CD4-positive, alpha-beta T cell treated with Interferon alpha-2 for 1 hour (primary cell): ENCODE results near the gene FGF22.

ENCODE experiments used
- DNase-seq, 2 donors: peaks; one replicate each; pipeline ENCODE4 v3.0.0-alpha.2; 2020 to 2022

The FGF22 gene

DNA sequence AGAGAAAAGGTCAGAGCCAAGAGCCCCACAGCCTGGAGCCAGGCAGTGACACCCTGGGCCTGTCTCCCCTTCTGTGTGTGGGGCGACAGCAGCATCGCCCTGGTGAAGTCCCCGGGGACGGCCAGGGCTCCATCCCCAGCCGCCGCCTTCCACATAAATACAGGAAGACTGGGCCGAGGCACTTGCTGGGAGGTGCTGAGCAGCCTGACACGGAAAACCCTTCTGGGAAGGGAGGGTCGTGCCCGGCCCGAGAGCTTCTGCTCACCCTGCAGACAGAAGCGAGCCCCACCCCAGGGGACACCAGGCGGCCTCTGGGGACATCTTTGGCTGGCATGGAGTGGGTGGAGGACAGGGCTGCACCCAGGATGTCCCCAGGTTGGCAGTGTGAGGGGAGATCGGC, 5.1 kb downstream of the FGF22 start:
- no peak for DNase-seq

DNA sequence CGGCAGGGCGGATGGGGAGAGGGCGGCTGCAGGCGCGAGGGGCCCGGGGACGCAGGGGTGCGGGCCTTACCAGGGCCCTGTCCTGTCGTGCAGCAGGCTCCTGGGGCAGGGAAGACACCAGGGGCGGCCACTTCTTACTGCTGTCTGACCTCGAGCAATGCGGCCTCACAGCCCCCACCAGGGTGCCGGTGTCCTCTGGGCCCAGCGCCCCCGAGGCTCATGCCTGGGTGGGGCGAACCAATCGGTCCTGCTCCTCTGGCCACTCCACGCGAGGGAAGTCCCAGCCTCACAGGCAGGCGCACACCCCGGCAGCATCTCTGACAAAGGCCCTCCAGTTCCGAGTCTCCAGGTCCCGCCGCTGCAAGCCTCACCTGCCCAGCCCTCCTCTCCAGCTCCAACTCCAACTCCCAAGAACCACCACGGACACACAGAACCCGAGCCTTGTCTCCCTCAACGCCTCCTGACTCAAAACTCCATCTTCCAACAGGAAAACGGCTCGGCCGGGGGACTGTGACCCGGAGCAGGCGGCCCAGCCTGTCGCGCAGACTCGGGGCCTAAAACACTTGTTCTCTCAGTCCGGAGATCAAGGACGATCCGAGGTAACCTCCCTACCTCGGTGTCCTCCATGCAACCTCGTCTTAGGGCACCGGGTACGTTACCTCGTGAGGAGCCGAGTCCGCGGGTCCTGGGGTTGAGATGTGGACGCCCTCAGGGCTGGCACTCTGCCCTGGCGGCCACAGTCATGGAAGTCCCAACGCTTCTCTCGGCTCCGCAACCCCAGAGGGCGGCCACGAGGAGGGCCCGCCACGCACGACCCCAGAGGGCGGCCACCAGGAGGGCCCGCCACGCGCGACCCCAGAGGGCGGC, 6.5 kb downstream of the FGF22 start:
- no peak for DNase-seq

DNA sequence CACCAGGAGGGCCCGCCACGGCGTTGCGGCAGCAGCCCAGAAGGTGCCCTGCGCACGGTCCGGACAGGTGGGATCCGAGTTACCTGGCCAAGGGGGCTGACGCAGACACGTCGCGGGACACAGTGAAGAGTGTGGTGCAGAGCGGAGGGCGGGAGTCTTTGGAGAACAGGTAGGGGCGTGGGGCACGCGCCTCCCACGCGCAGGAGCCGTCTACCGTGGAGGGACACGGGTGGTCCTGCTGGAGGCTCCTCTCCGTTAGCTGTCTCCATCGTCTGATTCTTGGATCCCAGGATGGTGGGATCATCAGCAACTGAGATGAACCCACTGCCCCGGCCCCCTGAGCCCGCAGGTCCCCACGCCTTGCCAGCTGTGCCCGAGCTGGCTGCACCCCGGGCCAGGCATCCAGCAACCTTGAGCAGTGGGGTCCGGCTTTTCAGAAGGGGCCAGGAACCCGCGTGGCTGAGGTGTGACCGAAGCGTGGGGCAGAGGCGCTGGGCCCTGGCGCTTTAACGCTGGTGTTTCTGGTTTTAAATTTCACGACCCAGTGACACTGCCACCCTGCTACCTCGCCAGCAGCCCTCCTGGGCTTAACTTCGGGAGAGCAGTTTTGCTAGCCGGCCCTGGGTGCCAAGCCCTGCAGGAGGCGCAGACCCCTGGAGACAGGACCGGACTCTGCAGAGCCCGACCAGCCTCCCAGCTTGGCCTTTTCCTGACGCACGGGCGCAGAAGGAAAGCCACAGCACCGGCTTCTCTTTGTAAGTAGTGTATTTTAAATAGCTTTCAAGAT, 7.3 kb downstream of the FGF22 start:
- no peak for DNase-seq

DNA sequence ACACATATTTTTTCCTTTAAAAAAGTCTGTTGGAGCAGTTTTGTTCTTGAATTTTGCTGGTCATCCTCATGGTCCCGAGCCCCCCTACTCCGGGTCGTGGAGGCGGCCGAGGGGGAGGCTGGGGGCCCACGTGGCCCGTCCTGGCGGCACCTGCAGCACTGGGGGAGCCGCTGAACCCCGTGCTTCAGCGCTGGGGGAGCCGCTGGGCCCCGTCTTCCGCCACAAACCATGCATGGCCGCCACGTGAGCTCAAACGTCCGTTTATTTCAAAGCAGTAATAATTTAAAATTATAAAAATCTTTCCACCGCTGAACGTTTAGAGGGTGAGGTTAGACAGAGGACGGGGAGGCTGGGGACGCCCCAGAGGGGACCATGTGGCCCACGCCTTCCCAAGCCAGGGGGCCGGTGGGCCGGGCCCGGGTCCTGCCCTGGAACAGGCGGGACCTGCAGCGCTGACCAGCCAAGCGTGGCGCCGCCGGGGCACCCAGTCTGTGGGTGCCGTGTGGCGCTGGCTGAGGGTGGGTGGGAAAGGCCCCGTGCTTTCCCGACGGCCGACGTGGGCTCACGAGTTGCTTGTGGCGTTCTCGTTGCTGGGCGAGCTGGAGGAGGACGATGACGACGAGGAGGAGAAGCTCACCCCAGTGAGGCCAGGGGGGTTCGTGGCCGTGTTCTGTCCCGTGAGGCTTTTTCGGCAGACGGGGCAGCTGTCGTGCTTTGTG, 8.0 kb downstream of the FGF22 start:
- DNase-seq = no peak

DNA sequence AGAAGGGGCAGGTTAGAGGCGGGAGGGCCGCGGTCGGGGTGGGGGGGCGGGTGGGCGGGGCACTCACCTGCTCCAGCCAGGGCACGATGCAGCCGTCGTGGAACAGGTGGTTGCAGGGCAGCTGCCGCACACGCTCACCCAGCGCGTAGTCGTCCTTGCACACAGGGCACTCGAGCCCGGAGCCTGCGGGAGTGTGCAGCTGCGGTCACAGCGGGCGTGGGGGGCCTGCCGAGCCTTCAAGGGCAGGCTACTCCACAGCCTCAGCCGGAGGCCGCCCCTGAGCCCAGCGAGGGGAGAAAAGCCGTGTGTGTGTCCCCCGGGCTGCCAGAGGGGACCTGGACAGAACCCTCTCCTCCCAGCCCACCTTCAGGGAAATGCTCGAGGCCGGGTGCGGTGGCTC, 8.6 kb downstream of the FGF22 start:
- DNase-seq = no peak

DNA sequence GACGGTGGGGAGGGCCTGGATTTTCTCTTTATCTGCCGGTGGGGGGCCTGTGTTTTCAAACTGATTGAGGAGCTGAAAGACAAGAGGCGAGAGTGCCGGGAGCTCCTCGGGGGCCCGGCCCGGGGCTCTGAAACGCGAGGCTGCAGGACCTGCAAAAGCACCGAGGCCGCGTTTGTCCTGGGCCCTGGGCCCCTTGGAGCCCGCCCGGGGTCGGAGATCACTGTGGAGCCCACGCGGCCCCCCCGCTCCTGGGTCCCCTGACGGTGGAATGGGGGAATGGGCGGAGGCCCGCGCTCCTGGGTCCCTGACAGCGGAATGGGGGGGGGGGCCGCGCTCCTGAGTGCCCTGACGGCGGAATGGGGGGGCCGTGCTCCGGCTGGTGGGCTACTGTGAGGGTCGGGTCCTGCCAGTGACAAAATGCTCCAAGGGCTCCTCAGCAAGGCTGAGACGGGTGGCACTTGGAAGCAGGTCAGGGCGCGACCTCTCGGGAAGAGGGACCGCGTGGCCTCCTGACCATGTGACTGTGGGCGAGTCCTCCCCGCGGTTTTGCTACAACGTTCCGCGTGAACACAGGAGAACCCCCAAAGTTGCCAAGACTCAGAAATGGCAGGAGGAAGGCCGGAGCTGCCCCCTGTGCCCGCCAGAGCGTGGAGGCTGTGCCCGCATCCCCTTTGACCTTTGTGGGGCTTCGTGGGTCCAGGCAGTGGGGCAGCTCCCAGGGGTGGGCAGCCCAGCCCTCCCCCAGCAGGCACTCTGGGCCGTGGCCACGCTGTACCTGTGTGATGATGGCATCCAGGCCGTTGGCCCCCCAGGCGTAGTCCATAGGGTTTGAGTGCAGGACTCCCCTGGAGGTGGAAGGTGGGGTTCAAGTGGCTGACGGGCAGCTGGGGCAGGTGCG, 9.5 kb downstream of the FGF22 start:
- no peak for DNase-seq

DNA sequence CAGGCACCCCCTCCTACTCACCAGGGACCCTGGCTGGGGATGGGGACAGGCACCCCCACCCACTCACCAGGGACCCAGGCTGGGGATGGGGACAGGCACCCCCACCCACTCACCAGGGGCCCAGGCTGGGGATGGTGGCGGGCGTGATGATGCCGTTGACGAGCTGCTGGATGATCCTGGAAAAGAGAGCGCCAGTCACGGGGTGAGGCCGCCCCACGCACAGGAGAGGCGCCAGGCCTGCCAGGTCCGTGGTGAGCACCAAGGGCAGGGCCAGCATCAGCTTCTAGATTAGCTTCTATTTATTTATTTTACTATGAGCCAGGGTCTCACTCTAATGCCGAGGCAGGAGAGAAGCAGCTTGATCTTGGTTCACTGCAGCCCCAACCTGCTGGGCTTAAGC, 10.4 kb downstream of the FGF22 start:
- no peak for DNase-seq

DNA sequence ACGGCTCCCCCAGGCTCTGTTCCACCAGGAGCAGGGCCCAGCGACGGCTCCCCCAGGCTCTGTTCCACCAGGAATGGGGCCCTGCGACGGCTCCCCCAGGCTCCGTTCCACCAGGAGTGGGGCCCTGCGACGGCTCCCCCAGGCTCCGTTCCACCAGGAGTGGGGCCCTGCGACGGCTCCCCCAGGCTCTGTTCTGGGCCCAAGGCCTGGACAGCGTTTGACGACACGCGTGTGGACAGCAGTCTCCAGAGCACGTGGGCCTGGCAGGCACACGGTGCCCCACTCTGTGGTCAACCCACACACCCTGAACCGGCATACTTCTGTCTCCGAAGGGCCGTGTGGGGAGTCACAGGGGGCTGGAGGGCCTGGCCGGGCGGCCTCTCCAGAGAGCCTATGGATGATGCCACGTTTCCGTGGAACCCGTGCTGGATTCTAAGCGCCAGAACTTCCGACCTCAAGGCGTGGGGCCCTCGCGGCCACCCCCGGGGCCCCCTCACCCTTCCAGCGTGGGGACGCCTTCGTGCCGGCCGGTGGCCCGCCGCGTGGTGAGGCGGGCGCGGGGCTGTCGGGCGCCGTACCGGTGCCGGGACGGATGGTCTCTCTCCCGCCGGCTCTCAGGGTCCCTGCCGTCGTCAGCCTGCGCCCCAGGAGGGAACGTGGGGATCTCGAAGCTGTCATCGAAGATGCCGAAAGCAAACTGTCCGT, 11.6 kb downstream of the FGF22 start:
- DNase-seq = no peak

DNA sequence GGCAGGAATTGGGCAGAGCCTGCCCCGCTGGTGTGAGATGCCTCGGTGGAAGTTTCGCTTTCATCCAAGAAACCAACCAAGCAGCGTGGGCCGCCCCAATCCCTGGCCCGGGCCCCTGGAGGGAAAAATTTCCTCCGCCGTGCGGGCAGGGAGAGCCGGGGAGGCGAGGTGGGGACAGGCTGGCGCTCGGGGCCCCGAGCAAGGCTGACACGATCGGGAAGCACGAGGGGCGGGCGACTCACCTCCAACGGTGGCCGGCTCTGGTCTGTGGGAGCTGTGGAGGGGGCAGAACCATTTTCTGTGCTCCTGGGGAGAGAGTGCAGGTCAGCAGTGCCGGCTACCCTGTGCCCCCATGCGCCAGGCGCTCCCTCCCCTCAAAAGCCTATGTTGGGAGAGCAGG, 12.3 kb downstream of the FGF22 start:
- DNase-seq = no peak

DNA sequence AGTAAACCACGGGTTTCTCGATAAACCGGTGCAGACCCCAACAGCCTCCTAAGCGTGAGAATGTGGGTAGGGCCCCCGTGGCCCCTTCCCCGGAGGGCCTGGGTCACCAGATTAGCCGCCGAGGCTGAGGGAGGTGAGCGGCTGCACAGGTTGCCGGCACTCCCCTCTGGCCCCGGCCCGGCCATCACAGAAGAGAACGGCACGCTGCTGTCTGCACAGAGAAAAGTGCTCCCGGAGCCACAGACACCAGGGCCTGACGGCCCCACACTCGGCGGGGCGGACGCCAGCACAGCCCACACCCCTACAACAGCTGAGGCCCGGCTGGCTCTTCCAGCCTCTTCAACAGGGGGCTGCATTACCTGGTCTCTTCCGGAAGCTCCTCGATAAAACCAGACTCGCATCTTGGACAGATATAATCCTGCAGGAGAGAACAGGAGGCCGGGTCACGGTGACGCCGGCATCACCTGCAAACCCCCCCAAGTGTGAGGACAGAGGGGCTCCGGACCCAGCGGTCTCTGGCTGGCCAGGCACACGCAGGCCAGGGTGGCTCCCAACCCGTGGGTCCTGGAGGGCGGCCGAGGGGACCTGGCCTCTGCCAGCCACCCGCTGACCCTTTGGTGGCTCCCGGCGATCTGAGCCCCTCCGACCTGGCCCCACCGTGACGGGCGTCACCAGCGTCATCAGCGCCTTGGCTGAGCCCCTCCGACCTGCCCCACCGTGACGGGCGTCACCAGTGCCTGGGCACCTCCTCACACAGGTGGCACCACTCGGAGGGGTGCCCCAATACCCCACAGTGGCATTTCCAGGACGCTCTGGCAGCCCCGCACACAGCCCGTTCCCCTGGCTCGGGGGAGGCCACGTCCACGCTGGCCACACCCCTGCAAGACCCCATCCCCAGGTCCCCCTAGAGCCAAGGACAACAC, 13.0 kb downstream of the FGF22 start:
- no peak for DNase-seq

DNA sequence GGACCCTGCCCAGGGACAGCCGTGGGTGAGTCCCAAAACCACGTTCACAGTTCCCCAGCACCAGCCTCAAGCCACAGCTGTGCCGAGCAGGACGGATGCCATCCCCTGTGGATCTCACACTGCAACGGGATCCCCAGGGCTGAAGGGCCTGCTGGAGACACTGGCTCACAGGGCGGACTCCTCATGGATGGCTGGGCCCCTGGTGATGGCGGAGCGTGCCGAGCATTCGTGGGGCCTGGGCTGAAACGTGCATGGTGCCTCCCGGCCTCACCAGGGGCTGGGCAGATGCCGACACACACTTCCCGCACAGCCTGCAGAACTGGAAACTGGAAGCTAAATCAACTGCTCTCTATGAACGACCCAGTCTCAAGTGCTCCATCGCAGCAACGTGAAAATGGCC, 13.7 kb downstream of the FGF22 start:
- no peak for DNase-seq

DNA sequence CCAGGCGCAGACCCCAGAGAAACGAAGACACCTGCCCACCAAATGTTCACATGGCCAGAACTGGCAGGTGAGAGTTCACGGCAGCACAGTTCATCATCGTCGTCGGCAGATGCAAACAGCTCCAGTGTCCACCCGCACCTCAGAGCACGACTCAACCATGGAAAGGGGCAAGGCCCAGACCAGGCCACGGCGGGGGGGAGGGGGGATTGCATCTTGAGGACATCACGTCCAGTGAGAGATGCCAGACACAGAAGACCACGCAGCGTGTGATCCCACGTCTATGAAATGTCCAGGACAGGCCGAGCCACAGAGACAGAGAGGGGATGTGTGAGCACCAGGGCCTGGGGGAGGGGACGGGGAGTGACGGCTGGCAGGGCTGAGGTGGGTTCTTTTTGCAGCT, 16.0 kb downstream of the FGF22 start:
- DNase-seq = no peak

DNA sequence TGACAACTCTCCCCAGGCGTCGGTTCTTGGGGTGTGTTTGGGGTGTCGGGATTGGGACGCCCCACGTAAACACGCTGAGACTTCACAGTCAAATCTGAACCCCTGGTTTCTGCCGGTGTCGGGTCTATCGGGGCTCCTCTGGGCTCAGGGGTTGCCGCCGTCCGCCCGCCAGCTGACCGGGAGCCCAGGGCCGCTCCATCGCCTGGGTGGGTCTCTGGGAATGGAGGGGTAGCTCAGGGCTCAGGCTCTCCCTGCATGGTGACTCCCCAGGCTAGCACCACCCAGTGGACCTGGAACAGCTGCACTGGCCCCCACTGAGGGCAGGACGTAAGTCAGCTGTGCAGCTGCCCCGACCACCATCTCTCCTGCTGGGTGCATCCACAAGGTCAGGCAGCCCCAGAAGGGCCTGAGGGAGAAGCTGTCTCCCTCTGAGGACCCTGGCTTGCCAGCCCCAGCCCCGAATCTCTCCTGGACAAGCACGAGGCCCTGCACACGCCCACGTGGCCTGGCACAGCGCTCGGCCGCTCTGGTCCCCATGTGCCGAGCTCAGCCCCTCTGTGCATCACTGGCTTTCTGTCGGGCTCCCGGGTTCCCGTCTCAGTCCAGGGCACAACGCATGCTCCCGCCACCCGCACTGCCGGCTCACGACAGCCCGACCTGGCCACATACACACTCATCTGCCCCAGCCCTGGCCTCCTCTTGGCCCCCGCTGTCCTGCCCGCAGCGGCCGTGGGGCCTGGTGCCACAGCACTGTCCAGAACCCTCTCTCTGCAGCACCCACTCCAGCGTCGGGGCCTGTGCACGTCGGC, 17.3 kb downstream of the FGF22 start:
- no peak for DNase-seq

DNA sequence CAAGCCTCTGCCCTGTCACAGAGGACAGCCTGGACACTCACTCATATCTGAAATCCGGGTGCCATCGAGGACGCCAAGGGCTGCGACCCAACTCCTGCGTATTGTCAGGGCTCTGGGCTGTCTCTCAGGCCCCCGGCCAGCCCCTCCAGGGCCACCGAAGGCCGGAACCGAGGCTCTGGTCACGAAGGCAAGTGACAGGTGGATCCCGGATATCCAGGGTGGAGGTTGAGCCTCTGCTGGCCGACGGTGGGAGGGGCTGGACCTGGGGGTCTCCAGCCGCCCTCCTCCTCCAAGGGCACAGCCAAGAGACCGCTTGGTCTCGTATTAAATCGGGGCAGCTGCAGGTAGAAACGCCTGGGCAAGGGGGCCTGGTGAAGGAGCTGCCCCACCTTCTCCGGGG, 17.9 kb downstream of the FGF22 start:
- DNase-seq = no peak

DNA sequence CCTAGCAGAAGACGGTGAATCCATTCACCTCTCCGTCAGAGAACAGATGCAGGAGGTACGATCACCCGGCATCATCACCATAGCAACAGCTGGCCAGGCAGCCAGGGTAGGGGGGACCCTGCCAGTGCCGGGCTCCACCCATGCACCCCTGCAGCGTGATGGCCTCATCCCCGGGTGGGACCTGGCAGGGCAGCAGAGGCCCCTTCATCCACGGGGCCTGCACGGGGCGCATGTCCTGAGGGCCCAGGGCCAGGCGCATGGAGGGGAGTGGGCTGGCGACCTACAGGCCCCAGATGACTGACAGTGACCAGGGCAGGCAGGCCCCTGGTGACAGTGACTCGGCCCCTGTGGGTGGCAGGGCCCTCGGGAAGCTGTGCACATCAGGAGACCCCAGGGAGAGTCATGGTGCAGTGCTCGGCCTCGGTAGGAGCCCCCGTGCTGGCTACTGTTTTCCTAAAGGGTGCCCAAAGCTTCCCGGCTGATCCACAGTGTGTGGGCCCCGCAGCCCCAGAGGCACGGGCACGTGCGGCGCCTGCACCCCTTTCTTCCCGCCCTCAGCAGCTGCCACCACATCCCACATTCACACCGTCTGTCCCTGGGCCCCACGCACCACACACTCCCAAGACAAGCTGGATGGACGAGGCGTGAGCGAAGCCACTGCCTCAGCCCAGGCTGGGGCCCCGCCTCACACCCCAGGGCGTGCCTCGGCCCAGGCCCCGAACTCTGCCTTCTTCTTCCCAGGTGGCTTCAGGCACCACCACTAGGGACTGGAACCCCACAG, 18.6 kb downstream of the FGF22 start:
- DNase-seq = no peak

DNA sequence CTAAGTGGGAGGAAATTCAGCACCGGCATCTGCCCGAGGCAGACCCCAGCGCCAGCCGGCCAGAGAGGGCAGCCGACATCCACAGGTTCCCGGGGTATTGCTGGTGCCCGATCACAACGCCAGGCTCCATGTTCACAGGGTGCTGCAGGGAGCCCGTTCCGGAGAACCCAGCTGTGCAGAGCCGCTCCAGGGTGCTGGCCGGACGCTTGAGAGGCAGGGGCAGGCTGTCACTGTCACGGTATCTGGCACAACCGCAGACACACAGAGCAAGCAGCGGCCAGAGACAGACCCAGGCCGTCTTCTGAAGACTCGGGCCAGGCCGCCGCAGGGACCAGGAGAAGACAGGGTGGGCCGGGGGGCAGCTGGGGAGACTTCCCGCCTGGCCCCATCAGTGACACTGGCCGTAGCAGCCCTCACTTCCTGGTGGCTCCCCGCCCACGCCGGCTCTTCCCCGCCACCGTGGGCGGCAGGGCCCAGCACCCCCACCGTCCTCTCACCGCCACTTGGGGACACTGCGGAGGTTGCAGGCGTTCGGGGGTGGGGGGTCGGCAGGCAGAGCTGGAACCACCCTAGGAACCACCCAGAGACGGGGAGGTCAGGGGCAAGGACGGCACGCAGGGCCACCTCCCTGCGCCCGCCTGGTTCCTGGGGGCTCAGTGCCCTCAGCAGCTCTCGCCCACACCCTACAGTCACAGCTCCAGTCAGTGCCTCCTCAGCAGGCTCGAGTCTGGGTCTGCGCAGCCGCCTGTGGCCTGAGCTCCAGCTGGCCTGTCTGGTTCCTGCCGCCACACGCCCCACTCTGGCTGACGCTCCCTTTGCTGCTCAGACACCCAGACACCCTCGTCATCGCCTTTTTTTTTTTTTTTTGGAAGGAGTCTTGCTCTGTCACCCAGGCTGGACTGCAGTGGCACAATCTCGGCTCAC, 19.5 kb downstream of the FGF22 start:
- DNase-seq = peak; percentile 72 to 73

DNA sequence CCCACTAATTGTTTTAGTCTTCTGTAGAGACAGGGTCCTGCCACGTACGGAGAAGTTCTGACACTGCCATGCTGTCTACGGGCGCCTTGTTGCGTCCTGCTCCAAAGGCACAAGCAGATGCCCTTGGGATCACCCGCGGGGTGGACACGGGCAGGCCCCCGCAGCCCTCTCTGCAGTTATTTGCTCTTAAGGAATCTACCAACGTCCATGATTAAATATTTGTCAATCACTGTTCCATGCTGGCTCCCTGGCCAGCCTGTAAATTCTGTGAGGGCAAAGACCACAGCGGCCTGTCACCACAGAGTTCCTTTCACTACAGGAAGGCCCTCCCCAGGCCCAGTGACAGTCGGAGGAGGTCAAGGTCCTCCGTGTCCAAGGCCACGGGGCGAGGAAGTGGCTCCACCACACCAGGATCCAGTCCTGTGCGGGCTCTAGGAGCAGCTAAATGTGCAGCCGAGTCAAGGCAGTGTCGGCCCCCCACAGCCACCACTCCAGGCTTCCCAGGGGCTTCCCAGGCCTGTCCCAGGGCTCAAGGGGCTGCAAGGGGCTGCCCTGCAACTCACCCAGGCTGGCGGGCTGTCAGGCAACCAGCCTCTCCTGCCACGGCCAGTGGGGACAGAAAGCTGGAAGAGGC, 21.2 kb downstream of the FGF22 start:
- no peak for DNase-seq
